Smooth muscle cell (in vitro differentiated cells): Measurements from ENCODE around the gene NBAS. TPM values are rescaled to one million over a fixed set of nuclear protein-coding genes. Genes with fewer than 3 reads are reported as not detected.
A peak's percentile ranks its signal among the peaks of the same experiment; 100 is the strongest.

Source experiments
- DNase-seq: peaks from one replicate; lab custom pipeline; 2025; ENCODE audit not compliant: unreplicated experiment; lab: John Stamatoyannopoulos, UW
- H2AFZ ChIP-seq: fragments of 200-600 bp; sonication (generic); 2 replicates; pipeline ENCODE4 v1.6.0; 2016; ENCODE audit warnings: antibody characterized with exemption, low read depth, mild to moderate bottlenecking
- H3F3A ChIP-seq: fragments of 200-600 bp; sonication (generic); 2 replicates; pipeline ENCODE4 v1.6.0; 2017; ENCODE audit warnings: antibody characterized with exemption, low read depth
- H3K27ac ChIP-seq: fragments of 200-600 bp; sonication (generic); 2 replicates; pipeline ENCODE4 v1.5.1; 2016; ENCODE audit warnings: low read depth, mild to moderate bottlenecking
- H3K27me3 ChIP-seq: fragments of 200-600 bp; sonication (generic); 2 replicates; pipeline ENCODE4 v1.6.1; 2016; ENCODE audit warnings: low read depth, mild to moderate bottlenecking
- H3K36me3 ChIP-seq: fragments of 200-600 bp; sonication (generic); 2 replicates; pipeline ENCODE4 v1.5.1; 2016; ENCODE audit warnings: low read depth
- H3K4me1 ChIP-seq: fragments of 200-600 bp; sonication (generic); 2 replicates; pipeline ENCODE4 v1.5.1; 2016; ENCODE audit warnings: low read depth
- H3K4me2 ChIP-seq: fragments of 200-600 bp; sonication (generic); 2 replicates; pipeline ENCODE4 v1.6.0; 2016; ENCODE audit warnings: mild to moderate bottlenecking
- H3K4me3 ChIP-seq: fragments of 200-600 bp; sonication (generic); 2 replicates; pipeline ENCODE4 v1.5.1; 2016; ENCODE audit warnings: mild to moderate bottlenecking
- H3K79me2 ChIP-seq: fragments of 200-600 bp; sonication (generic); 2 replicates; pipeline ENCODE4 v1.6.0; 2016; ENCODE audit warnings: low read depth, mild to moderate bottlenecking
- H3K9ac ChIP-seq: fragments of 200-600 bp; sonication (generic); 2 replicates; pipeline ENCODE4 v1.6.0; 2016; ENCODE audit warnings: low read depth
- H3K9me3 ChIP-seq: fragments of 200-600 bp; sonication (generic); replicated peaks from 2 replicates; pipeline ENCODE4 v1.5.1; 2016; ENCODE audit warnings: low read depth
- H4K20me1 ChIP-seq: fragments of 200-600 bp; sonication (generic); 2 replicates; pipeline ENCODE4 v1.6.0; 2016; ENCODE audit warnings: low read depth
- WGBS: methylation state at CpG from one replicate; pipeline ENCODE4 v1.1.7; 2016; ENCODE audit warnings: low lambda C conversion rate; 5-methylcytosine and 5-hydroxymethylcytosine counted together
- polyA plus RNA-seq: library from polyadenylated mRNA; unstranded; fragments of >200 nt; fragmentation: Nextera tagmentation; extraction: Ambion mirVana; gene quantifications from 2 replicates; pipeline ENCODE4 v1.2.1, GENCODE V29; 2016
- total RNA-seq: library from RNA; depleted of rRNA; stranded (reverse); fragments of >200 nt; gene quantifications from 2 replicates; pipeline ENCODE4 v1.2.3, GENCODE V29; 2014
- TF ChIP-seq, protein P1 (sequence below): fragments of 200-600 bp; sonication (generic); IDR thresholded peaks from 2 replicates; pipeline ENCODE4 v1.5.1; 2017; ENCODE audit warnings: borderline replicate concordance, mild to moderate bottlenecking, antibody characterized with exemption; ENCODE audit not compliant: insufficient read depth, poor library complexity, severe bottlenecking

NBAS gene
- total and polyA plus RNA-seq, 2 experiments from 2014 or later = 31.2 to 51.1 TPM

DNA sequence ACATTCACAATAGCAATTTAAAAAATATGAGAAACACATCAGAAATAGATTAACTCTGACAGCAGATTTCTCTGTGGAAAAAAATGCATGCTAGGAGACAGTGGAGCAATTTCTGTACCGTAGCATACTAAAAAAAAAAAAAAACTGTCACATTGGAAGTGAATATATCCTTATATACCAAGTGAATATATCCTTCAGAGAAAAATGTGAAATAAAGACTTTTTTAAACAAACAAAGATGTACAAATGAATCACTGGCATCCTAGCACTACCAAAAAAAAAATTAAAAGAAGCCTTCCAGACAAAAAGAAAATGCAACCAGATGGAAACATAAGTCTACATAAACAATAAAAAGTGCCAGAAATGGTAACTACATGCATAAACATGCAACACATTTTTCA lies 169.4 kb downstream of the NBAS start:
- Histone ChIP-seq H3K4me2 (no peak overlapping the region), H3K27ac (no peak overlapping the region), H3F3A (peaks cover 9% of the 10 kb centered on the region), H3K4me3 (no peak overlapping the region), H2AFZ (no peak overlapping the region), H3K36me3 (peaks cover 9% of the 10 kb centered on the region), H3K9ac (no peak overlapping the region), H3K9me3 (no peaks in the 10 kb centered on the region), H3K79me2 (no peaks in the 10 kb centered on the region), H3K4me1 (peaks cover 10% of the 10 kb centered on the region), H3K27me3 (no peaks in the 10 kb centered on the region), H4K20me1 (peaks cover 11% of the 10 kb centered on the region)
- TF ChIP-seq, protein P1, sequence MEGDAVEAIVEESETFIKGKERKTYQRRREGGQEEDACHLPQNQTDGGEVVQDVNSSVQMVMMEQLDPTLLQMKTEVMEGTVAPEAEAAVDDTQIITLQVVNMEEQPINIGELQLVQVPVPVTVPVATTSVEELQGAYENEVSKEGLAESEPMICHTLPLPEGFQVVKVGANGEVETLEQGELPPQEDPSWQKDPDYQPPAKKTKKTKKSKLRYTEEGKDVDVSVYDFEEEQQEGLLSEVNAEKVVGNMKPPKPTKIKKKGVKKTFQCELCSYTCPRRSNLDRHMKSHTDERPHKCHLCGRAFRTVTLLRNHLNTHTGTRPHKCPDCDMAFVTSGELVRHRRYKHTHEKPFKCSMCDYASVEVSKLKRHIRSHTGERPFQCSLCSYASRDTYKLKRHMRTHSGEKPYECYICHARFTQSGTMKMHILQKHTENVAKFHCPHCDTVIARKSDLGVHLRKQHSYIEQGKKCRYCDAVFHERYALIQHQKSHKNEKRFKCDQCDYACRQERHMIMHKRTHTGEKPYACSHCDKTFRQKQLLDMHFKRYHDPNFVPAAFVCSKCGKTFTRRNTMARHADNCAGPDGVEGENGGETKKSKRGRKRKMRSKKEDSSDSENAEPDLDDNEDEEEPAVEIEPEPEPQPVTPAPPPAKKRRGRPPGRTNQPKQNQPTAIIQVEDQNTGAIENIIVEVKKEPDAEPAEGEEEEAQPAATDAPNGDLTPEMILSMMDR = no peak
- no peak for DNase-seq
- 45% methylated on average over 1 of the region's 1 CpG for WGBS

DNA sequence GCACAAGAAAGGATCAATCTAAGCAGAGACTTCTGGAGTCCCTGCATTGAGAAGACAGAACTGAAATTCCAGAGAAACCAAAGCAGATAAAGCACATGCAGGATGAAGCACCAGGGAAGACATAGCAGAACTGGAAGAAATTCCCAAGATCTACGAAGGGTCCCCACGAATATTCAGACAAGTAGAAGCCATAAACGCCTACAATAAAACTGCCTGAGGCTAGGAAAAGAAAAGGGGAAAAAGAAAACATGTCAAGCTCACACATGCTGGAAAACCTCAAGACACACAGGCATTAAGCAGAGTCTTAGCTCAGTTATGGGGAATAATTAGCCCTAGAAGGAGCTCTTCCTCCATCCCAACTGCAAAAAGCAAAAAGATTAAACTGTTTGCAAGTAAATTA lies 171.2 kb downstream of the NBAS start:
- Histone ChIP-seq H2AFZ (no peak overlapping the region), H3K4me2 (peak overlapping the region; percentile 61), H3F3A (peaks cover 9% of the 10 kb centered on the region), H3K27me3 (no peaks in the 10 kb centered on the region), H3K27ac (peak overlapping the region; percentile 48), H3K9me3 (no peaks in the 10 kb centered on the region), H3K79me2 (no peaks in the 10 kb centered on the region), H4K20me1 (peaks cover 11% of the 10 kb centered on the region), H3K36me3 (peaks cover 9% of the 10 kb centered on the region), H3K9ac (no peak overlapping the region), H3K4me3 (no peak overlapping the region), H3K4me1 (peaks cover 10% of the 10 kb centered on the region)
- DNase-seq = no peak
- TF ChIP-seq, protein P1 = no peak
- 2% methylated on average over 3 of the region's 3 CpGs for WGBS

DNA sequence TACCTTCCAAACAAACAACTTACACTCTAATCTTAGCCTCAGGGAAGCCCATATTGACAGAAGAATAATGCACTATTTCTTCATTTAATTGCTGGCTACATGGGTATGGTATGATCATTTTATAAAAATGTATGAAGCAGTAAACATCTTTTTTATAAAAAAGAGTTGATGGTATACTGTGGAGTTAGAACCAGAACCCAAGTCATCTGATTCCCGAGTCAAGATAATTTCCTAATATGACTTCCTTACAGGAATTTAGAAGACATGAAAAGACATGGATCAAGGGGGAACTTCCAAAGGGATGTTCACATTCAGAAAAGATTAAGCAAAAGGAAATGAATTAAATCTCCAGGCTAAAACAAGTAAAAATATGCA lies 171.8 kb downstream of the NBAS start:
- Histone ChIP-seq H3K27me3 (no peaks in the 10 kb centered on the region), H3K36me3 (peaks cover 3% of the 10 kb centered on the region), H3F3A (peaks cover 9% of the 10 kb centered on the region), H3K9ac (no peak overlapping the region), H3K4me1 (peaks cover 10% of the 10 kb centered on the region), H3K9me3 (no peaks in the 10 kb centered on the region), H3K4me3 (no peak overlapping the region), H3K27ac (peak overlapping the region; percentile 48), H2AFZ (no peak overlapping the region), H3K79me2 (no peaks in the 10 kb centered on the region), H3K4me2 (peak overlapping the region; percentile 61), H4K20me1 (peaks cover 11% of the 10 kb centered on the region)
- TF ChIP-seq, protein P1 = no peak
- no peak for DNase-seq
- 33% methylated on average over 1 of the region's 1 CpG for WGBS
